ENCODE data around the gene PNO1.
A peak's percentile ranks its signal among the peaks of the same experiment; 100 is the strongest.
"Not testable (repeated sequence)": the region's sequence is repeated elsewhere in the genome, so short reads cannot be mapped to it uniquely, and the experiment has no call there.

The PNO1 gene

DNA sequence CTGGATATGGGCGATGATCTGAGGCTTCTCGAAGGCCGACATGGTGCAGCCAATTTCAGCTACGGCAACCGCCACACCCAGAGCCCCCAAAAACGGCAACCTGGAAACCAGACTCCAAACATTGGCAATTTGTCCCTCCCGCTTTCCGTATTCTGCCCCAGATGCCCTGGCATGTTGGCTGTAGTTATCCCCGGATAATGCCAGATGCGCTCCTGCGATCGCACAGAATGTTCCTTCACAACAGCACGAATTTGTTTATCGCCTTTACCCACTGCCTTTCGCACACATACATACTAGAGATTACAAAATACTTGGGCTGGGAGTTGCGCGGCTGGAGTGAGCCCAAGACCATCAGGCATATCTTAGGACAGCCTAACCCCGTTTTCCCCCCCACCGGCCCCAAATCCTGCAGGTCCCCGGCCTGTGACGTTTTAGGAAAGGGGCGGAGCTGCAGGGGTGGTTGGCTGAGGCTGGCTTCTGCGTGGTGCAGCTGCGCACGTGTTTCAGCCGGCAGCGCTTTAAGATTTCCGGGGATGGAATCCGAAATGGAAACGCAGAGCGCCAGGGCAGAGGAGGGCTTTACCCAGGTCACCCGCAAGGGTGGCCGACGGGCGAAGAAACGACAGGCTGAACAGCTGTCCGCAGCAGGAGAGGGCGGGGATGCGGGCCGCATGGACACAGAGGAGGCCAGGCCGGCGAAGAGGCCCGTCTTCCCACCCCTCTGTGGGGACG lies at the start of gene PNO1:
Gene PNO1 (plus strand): TSS at position 487 of the 732 bp plus-strand sequence. CDS start 47 bp downstream, at position 534.
- no peak for TF ChIP-seq JUND (IDR thresholded peaks at IDR 0.05; ENCODE audit: low read depth)
- in situ Hi-C loops (cut with HindIII; ENCODE audit: low pct_unique_long_range_greater_than_20kb, low sequenced_read_pairs): no loop called here
- DNase-seq (ENCODE audit: low read depth in 1 of 2, low spot score in 1 of 2): peak; percentile 73 to 94

DNA sequence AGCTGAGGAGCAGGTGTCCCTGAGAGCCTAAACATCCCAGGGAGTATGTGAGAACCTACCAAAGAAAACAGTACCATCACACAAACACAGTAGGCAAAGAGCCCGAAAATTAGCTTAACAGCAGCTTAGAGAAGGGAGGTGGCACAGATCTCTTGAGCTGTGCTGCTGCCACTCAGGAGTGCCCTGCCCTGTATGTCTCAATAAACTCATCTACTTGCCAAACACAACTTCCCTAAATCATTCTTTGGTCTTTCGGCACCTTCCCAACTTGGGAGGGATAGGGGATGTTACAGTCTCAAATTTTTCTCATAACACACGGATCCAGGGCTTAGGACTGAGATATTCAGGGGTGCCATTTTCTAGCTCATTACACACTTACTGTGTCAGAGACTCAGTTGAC lies 49.6 kb upstream of the PNO1 start:
- in situ Hi-C loops (cut with HindIII; ENCODE audit: low pct_unique_long_range_greater_than_20kb, low sequenced_read_pairs): no loop called here
- DNase-seq (ENCODE audit: low read depth in 1 of 2, low spot score in 1 of 2): no peak
- TF ChIP-seq JUND (IDR thresholded peaks at IDR 0.05; ENCODE audit: low read depth): no peak

DNA sequence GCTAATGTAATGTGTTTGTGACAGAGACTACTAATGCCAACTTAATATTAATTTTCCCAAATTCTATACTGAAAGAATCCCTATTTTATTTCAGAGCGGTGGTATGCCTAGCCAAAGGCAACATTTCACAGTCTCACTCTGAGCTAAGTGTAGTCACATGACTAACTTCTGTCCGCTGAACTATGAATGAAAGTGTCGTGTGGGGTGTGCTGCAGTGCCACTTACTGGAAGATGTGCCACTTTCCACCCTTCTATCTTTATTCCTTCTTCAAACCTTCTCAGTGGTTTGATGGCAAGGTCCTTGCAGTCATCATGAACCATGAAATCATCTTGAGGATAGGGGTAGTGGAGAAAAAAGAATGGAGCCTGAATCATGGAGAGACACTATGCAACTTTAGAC lies 47.6 kb upstream of the PNO1 start:
- DNase-seq (ENCODE audit: low read depth in 1 of 2, low spot score in 1 of 2): peak in 1 of 2 experiments; percentile 18
- in situ Hi-C loops (cut with HindIII; ENCODE audit: low pct_unique_long_range_greater_than_20kb, low sequenced_read_pairs): no loop called here
- TF ChIP-seq JUND (IDR thresholded peaks at IDR 0.05; ENCODE audit: low read depth): no peak

DNA sequence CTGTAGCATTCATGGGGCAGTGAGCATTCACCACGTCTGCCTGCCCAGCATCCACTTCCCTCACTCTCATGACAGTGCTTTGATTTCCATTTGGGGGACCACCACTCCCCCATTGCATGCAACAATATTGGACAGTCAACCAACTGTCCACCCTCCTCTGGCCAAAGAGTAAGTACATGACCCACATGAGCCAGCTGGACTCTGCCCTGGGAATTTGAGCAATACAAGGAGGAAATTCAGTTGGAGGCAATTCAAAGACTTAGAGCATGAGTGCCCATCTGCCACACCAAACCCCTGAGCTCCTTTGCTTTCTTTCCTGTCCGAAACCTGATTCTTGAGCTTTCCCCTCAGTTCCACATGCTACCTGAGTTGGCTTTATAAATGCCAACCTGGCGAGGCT lies 41.7 kb upstream of the PNO1 start:
- no peak for TF ChIP-seq JUND (IDR thresholded peaks at IDR 0.05; ENCODE audit: low read depth)
- DNase-seq (ENCODE audit: low read depth in 1 of 2, low spot score in 1 of 2): no peak
- in situ Hi-C loops (cut with HindIII; ENCODE audit: low pct_unique_long_range_greater_than_20kb, low sequenced_read_pairs): no loop called here

DNA sequence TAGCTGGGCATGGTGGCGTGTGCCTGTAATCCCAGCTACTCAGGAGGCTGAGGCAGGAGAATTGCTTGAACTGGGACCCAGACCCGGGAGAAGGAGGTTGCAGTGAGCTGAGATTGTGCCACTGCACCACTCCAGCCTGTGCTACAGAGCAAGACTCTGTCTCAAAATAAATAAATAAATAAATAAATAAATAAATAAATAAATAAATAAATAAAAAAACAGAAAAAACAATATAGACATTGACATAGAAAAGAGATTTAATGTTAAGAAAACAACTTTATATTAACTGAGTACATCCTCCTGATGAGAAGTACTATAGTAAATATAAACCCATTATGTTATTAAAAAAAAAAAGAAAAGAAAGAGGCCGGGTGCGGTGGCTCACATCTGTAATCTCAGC lies 39.8 kb upstream of the PNO1 start:
- DNase-seq (ENCODE audit: low read depth in 1 of 2, low spot score in 1 of 2); in situ Hi-C loops (cut with HindIII; ENCODE audit: low pct_unique_long_range_greater_than_20kb, low sequenced_read_pairs): not testable (repeated sequence)

DNA sequence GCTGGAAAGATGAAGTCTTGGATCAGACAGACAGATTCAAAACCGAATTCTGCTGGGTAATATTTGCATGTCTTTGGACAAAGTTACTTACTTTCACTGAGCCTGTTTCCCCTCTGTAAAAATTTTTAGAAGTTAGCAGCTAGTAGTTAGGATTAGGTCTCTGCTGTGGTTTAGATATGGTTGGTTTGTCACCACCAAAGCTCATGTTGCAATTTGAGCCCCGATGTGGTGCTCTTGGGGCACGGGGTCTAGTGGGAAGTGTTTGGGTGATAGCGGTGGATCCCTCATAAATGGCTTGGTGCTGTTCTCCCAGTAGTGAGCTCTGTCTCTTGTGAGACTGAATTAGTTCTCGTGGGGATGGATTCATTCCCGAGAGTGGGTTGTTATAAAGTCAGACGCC lies 38.9 kb upstream of the PNO1 start:
- TF ChIP-seq JUND (IDR thresholded peaks at IDR 0.05; ENCODE audit: low read depth): no peak
- in situ Hi-C loops (cut with HindIII; ENCODE audit: low pct_unique_long_range_greater_than_20kb, low sequenced_read_pairs): no loop called here
- no peak for DNase-seq (ENCODE audit: low read depth in 1 of 2, low spot score in 1 of 2)

DNA sequence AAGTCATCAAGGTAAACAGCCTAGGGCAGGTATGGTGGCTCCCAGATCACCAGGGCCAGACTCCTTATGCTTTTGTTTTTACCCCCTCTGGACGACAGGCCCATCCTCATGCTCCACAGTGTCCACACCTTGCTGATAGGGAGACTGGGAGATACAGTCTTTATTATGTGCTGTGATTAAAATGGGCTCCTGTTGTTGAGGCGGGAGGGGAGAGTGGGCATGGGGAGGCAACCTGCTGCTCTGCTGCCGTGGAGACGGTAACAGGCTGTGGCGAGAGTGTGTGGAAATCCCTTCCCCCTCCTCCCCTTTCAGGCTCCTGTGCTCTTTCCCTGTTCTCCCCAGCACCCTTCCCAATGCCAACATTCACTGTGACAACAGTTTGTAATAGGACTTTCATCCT lies 38.2 kb upstream of the PNO1 start:
- TF ChIP-seq JUND (IDR thresholded peaks at IDR 0.05; ENCODE audit: low read depth): no peak
- DNase-seq (ENCODE audit: low read depth in 1 of 2, low spot score in 1 of 2): no peak
- in situ Hi-C loops (cut with HindIII; ENCODE audit: low pct_unique_long_range_greater_than_20kb, low sequenced_read_pairs): no loop called here

DNA sequence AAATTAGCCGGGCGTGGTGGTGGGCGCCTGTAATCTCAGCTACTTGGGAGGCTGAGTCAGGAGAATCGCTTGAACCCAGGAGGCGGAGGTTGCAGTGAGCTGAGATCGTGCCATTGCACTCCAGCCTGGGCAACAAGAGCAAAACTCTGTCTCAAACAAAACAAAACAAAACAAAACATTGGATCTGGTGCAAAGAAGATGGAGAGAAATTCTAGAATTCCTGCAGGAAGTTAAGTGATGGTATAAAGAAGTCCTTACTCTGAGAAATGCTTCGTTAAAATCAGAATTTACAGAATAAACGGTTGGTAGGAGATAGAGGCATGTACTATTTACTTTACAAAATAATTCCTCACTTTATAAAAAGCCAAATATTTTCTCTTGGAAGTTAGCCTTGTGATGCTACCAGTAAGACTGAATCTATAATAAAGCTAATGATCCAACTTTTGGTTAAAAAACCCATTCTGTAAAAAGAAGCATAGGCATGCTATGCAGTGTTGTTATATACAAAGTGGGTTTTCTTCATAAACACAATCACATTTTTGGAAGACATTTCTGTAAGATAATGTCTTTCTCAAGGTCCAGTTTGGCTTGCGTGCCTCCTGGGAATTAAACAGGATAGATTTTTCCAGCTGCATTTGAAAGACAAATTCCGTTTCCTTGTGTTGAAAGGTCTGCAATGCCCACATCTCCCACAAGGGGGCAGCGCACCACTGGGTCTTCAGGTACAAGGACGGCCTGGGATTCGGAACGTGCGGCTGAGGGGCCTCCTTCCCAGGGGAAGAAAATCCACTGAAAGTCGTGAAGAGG lies 35.6 kb upstream of the PNO1 start:
- peak; percentile 39 to 77 for DNase-seq (ENCODE audit: low read depth in 1 of 2, low spot score in 1 of 2)
- TF ChIP-seq JUND (IDR thresholded peaks at IDR 0.05; ENCODE audit: low read depth): no peak
- in situ Hi-C loops (cut with HindIII; ENCODE audit: low pct_unique_long_range_greater_than_20kb, low sequenced_read_pairs): no loop called here

DNA sequence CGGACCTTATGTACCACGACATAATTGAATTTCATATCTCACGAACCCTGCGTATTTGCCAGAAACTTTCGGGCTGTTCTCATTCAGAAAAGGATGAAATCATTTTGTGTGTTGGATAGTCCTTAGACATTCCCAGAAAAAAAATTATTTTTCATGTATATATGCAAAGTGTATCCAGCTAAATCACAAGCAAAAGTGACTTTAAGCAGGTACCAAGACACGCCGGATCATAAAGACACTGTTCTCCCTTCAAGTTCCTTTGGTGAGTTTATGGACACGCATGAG lies 35.1 kb upstream of the PNO1 start:
- in situ Hi-C loops (cut with HindIII; ENCODE audit: low pct_unique_long_range_greater_than_20kb, low sequenced_read_pairs): no loop called here
- no peak for DNase-seq (ENCODE audit: low read depth in 1 of 2, low spot score in 1 of 2)
- no peak for TF ChIP-seq JUND (IDR thresholded peaks at IDR 0.05; ENCODE audit: low read depth)

DNA sequence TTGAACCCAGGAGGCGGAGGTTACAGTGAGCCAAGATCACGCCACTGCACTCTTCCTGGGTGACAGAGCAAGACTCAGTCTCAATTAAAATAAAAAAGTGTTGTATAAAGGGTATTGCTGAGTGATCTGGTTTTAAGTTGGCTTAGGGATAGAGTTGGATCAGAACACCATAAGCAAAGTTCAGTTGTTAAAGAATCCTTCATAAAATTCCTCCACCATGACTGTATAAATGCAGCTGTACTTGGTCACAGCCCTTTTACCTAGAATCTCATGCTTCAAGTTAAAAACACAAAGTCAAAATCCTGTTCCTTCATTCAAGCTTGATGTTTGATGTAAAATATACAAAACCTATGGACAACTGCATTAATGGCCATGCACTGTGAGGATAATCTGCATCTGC lies 33.4 kb upstream of the PNO1 start:
- no peak for DNase-seq (ENCODE audit: low read depth in 1 of 2, low spot score in 1 of 2)
- TF ChIP-seq JUND (IDR thresholded peaks at IDR 0.05; ENCODE audit: low read depth): no peak
- in situ Hi-C loops (cut with HindIII; ENCODE audit: low pct_unique_long_range_greater_than_20kb, low sequenced_read_pairs): no loop called here

DNA sequence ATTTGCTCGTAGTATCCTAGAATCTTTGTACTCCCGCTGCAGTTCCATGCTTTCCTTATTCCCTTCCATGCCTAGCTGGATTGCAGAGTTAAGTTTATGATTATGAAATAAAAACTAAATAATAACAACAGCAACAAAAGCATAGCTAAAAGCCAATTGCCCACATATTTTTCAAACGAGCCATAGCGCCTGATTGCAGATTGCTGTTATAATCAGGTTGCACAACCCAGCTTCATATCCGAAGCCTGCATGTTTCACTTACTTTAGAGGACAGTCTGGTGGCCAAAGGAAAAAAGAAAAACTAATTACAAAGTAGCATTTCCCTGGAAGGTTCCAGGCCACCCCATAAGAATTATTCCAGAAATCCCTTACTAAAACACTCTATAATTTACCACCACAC lies 31.9 kb upstream of the PNO1 start:
- in situ Hi-C loops (cut with HindIII; ENCODE audit: low pct_unique_long_range_greater_than_20kb, low sequenced_read_pairs): no loop called here
- no peak for DNase-seq (ENCODE audit: low read depth in 1 of 2, low spot score in 1 of 2)
- no peak for TF ChIP-seq JUND (IDR thresholded peaks at IDR 0.05; ENCODE audit: low read depth)

DNA sequence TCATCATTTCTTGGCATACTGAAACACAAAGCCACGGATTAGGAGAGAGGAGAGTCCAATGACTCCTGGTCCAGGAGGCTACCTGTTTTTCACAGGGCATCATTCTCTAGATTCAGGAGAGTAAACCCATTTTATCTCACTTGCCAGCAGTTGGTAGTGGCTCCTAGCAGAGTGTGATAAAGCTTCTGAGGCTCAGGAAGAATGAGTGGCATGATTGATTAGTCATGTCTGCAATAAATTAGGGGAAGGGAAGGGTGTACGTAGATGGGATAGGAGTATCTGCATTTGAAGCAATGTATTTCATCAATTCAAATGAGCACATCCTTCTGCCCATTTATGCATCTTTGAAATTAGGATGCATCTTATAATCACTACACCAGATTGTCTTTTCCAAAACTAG lies 31.1 kb upstream of the PNO1 start:
- in situ Hi-C loops (cut with HindIII; ENCODE audit: low pct_unique_long_range_greater_than_20kb, low sequenced_read_pairs): no loop called here
- TF ChIP-seq JUND (IDR thresholded peaks at IDR 0.05; ENCODE audit: low read depth): no peak
- DNase-seq (ENCODE audit: low read depth in 1 of 2, low spot score in 1 of 2): no peak

DNA sequence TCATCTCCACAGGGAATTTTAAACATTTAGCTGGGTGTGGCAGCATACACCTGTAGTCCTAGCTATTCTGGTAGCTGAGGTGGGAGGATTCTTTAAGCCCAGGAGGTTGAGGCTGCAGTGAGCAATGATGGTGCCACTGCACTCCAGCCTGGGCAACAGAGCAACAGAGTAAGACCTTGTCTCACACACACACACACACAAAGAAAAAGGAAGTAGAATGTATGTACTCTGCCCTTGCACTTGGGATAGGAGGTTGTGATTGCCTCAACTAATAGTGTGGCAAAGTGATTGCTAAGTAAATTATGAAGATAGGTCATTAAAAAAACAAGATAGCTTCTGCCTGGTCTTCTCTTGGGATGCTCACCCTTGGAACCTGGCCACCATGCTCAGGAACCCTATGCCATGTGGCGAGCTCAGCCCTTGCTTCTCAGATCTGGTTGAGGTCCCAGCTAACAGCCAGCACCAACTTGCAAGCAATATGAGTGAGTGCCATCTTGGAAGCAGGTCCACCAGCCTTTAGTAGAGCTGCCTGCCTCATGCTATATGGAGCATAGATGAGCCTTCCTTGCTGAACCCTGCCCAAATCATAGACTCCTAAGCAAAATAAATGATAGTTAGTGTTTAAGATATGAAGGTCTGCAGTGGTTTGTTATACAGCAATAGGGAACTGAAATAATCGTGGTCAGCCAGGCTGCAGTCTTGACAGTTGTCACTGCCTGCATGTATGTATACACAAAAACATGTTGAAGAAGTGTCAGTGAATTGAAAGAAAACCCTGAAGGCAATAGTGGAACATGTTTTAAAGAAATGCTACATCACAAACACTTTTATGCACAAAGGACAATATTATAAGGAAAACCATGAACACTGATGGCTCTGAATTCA lies 30.1 kb upstream of the PNO1 start:
- no peak for TF ChIP-seq JUND (IDR thresholded peaks at IDR 0.05; ENCODE audit: low read depth)
- in situ Hi-C loops (cut with HindIII; ENCODE audit: low pct_unique_long_range_greater_than_20kb, low sequenced_read_pairs): no loop called here
- DNase-seq (ENCODE audit: low read depth in 1 of 2, low spot score in 1 of 2): no peak

All from T47D (cell line).